ENCODE measurements around the gene ZBTB38.

Gene ZBTB38

DNA sequence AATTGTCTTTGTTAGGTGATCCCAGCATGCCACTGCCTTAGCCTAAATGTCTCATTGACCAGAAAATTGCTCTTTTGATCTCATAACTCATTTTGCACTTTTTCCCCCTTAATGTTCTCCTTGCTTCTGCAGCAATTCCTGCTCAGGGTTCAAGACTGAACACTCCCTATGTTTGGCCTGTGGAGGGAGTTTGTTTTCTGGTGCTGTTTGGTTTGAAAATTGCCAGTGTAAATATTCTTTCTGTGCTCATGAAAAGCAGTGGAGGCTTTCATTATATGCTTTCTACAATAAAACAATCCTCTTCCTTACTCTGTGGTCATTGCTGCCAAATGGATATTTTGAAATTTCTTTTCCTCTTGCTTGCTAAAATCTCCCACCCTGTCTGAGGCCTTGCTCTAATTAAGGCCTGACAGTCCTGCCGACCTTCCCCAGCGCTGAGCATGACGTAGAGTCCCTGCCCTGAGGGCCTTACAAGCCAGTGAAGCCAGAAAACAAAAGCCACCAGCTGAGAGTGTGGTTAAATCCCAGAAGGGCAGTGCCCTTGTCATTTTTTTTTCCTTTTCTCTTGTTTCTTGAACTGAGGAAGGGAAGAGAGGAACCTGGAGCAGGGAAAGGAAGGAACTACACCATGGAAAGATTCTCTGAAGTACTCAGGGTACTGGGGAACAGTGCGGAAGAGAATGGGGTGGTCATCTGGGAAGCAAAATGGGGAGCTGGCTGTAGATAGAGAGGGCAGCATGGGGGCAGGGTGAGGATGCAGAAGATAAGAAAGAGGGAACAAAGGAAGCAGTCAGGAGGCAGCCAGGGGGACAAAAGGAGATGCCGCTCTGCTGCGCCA, 24.8 kb downstream of the ZBTB38 start:
- Histone ChIP-seq H3K36me3 (ENCODE audit: insufficient read depth, low read length) (no peaks in the 10 kb centered on the region), H3K9ac (ENCODE audit: low read depth, low read length) (no peak overlapping the region), H3K4me1 (ENCODE audit: insufficient read depth, low read length) (peaks cover 25% of the 10 kb centered on the region), H3K9me3 (ENCODE audit: control insufficient read depth, insufficient read depth, low read length) (no peaks in the 10 kb centered on the region)

DNA sequence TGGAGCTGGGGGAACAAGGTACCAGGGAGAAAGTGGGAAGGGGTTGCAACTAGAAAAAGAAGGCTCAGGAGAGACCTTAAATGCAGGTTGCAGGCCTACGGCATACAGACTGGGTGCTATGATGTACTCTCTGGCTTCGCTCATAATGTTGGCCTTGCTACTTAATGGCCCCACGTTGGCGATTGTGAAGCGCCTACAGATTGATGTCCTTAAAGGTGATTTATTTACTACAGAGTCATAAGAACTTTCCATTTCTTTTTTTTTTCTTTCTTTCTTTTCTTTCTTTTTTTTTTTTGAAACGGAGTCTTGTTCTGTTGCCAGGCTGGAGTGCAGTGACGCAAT, 25.4 kb downstream of the ZBTB38 start:
- Histone ChIP-seq H3K4me1 (ENCODE audit: insufficient read depth, low read length) (peaks cover 24% of the 10 kb centered on the region), H3K9ac (ENCODE audit: low read depth, low read length) (no peak overlapping the region), H3K36me3 (ENCODE audit: insufficient read depth, low read length) (no peaks in the 10 kb centered on the region), H3K9me3 (ENCODE audit: control insufficient read depth, insufficient read depth, low read length) (no peaks in the 10 kb centered on the region)

DNA sequence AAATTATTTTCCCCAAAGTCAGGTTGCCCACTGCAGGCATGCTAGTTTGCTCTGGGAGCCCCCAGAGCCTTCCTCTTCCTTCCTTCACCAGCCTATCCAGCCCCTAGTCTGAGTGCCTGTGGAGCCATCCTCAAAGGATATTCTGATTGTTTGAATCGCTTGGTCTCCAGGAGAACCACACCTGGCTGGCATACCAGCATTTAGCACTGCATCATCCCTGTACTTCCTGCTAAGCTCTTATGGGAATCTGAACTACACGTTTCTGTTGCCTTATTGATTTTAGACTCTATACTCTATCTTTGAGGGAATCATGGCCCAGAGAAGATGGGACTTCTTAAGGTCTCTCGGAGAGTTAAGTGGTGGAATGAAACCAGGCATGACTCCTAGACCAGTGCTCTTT, 26.3 kb downstream of the ZBTB38 start:
- H3K9ac ChIP-seq (ENCODE audit: low read depth, low read length), result no peak overlapping the region
- H3K9me3 ChIP-seq (ENCODE audit: control insufficient read depth, insufficient read depth, low read length), result no peaks in the 10 kb centered on the region
- H3K4me1 ChIP-seq (ENCODE audit: insufficient read depth, low read length), result peaks cover 21% of the 10 kb centered on the region
- no peaks in the 10 kb centered on the region for H3K36me3 ChIP-seq (ENCODE audit: insufficient read depth, low read length)

DNA sequence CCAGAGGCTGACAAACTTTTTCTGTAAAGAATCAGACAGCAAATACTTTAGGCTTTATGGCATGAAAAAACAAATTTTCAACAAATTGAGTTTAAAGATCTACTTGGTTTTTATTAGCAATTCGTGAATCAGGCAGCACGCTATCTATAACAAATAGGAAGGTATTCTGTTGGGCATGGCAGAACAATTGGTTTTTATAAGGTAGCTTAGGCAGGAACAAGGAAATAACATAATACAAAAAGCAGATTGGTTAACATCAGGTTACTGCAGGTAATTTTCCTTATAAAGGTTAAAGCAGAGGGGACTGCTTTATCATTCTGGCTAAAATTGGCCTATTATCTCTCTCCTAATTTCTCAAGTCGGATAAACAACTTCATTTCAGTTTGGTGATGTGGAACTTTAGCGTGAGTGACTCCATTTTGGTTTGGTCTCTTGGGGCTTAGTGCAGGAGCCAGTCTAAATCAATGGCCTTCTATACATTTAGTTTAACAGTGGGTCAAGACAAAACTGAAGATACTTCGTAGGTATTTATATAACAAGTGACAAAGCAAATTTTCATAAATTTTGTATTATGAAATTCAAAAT, 26.8 kb downstream of the ZBTB38 start:
- H3K4me1 ChIP-seq (ENCODE audit: insufficient read depth, low read length), result peaks cover 21% of the 10 kb centered on the region
- H3K9me3 ChIP-seq (ENCODE audit: control insufficient read depth, insufficient read depth, low read length), result no peaks in the 10 kb centered on the region
- no peaks in the 10 kb centered on the region for H3K36me3 ChIP-seq (ENCODE audit: insufficient read depth, low read length)
- no peak overlapping the region for H3K9ac ChIP-seq (ENCODE audit: low read depth, low read length)

DNA sequence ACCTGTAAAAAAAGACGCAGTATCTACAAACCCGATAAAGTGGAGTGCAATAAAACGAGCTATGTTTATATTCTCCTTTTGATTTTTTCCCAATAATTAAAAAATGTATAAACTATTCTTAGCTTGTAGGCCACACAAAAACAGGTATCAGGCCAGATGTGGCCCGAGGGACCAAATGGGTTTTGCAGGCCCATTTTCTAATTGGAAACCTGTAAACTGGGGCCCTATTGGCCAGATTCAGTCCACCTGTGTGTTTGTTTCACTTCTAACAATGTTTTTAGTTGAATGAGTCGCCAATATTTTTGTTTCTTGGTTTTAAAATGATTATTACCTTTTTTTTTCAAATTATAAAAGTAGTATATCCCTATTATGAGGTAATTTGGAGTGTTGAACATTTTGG, 29.7 kb downstream of the ZBTB38 start:
- no peaks in the 10 kb centered on the region for H3K9me3 ChIP-seq (ENCODE audit: control insufficient read depth, insufficient read depth, low read length)
- H3K36me3 ChIP-seq (ENCODE audit: insufficient read depth, low read length), result no peaks in the 10 kb centered on the region
- H3K4me1 ChIP-seq (ENCODE audit: insufficient read depth, low read length), result peaks cover 18% of the 10 kb centered on the region
- H3K9ac ChIP-seq (ENCODE audit: low read depth, low read length), result no peak overlapping the region

DNA sequence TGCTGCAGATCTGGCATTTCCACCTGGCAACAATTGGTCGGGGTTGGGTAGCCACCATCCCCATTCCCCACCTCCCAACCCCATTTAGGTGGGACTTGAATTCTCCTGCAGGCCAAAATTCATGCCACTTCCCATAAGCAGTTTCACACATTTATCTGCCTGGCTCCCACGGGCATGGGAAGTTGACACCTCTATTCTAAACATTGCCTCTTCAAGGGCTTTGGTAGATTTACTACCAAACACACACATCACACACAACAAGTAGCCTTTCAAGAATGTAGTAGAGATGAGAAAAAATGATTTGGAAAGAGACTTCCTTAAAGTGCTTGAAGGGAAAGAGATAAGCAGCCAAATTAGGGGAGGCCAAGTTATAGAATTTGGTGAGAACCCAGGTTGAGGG, 30.9 kb downstream of the ZBTB38 start:
- Histone ChIP-seq H3K9me3 (ENCODE audit: control insufficient read depth, insufficient read depth, low read length) (no peaks in the 10 kb centered on the region), H3K9ac (ENCODE audit: low read depth, low read length) (no peak overlapping the region), H3K4me1 (ENCODE audit: insufficient read depth, low read length) (peaks cover 16% of the 10 kb centered on the region), H3K36me3 (ENCODE audit: insufficient read depth, low read length) (no peaks in the 10 kb centered on the region; the same call in 1 of the 2 replicates)

DNA sequence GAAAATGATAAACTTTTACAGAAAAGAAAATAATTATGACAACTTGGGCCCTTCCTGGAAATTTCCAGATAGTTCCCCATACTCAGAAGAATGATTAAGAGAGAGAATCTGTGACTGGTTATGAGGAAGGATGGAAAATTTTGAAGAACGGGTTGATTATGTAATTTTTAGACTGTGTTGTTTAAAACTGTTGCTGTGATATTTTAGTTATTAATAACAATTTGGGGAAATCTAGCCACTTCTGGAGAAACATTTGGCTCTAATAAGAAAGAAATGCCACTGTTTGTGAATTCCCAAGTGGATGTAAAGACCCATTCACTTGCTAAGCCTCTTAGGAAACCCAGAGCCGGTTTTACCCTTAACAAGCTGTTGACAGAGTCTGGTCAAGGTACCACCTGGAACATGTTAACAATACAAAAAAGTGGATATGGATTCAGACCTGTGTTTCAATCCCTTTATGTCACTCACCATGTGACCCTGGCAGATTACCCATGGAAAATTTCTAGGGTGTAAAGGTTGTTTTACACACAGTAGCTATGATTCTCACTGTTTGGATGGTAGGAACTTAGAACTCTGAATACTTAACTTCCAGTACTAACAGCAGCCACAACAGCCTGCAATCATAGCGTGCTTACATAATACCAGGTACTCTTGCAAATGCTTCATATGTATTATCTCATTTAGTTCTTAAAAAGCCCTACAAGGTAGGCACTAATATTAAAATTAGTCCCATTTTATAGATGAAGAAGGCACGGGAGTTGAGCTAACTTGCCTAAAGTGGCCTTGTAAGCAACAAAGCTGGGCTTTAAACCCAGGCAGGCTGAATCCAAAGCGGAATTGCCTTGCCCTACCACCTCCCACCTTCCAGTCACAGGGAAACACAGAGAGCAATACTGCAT, 32.0 kb downstream of the ZBTB38 start:
- Histone ChIP-seq H3K4me1 (ENCODE audit: insufficient read depth, low read length) (peaks cover 16% of the 10 kb centered on the region), H3K9ac (ENCODE audit: low read depth, low read length) (no peak overlapping the region), H3K9me3 (ENCODE audit: control insufficient read depth, insufficient read depth, low read length) (no peaks in the 10 kb centered on the region), H3K36me3 (ENCODE audit: insufficient read depth, low read length) (no peaks in the 10 kb centered on the region; the same call in 1 of the 2 replicates)

DNA sequence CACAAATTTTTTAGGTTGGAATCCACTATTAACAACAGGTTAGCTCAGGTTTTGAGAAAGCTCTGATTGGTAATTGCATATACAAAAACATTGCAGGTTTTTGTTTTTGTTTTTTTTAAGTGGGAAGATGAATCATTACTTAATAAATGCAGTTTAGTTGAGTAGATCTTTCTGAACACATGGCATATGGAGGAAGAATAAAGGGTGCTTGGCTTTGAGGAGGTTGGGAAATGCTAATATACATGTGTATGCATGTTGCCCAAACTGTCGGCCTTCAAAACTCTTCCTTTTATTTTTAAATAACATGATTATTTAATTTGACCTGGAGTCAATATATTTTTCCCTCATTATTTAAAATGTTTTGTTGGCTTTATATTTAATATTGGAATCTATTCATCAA, 32.8 kb downstream of the ZBTB38 start:
- Histone ChIP-seq H3K36me3 (ENCODE audit: insufficient read depth, low read length) (peaks cover 5% of the 10 kb centered on the region; the same call in 1 of the 2 replicates), H3K4me1 (ENCODE audit: insufficient read depth, low read length) (peaks cover 16% of the 10 kb centered on the region), H3K9me3 (ENCODE audit: control insufficient read depth, insufficient read depth, low read length) (no peaks in the 10 kb centered on the region), H3K9ac (ENCODE audit: low read depth, low read length) (no peak overlapping the region)

DNA sequence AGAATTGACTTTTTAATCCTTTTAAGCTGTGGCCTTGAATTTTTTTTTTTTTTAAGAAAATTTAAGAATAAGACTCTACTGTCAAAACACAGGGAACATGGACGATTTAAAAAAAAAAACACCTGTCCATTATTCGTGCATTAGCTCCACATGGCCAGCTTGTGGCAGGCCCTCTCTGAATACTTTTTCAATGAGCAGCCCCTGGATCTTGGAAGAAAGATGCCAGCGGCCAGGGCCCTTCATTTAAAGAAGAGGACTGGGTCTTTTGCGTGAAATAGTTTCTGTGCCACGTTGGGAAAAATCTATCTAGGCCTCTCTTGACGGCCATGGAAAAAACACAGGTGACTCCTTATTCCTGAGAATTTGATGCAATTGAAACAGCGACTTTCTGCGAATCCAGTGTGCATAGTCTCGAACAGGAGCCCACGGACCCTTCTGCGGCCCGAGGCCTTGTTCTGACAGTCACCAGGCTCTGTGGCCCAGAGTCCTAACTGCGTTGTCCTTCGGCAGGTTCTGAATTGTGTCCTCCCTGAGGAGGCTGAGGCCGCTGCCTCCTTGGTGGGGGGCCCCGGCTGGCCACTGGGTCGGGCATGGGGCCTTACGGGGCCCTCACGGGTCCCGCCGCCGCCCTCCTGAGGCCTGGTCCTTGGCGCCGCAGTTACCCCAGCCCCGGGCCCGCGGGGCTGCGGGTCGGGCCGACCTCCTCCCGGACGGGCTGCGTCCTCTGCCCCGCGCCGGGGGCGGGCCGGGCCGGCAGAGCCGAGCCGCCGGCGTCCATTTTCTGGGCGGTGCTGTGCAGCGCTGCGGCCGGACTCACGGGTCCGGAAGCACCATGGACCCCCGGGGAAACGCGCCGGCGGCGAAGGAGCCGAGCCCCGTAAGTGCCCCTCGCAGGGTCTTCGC, 33.5 kb downstream of the ZBTB38 start:
- Histone ChIP-seq H3K9ac (ENCODE audit: low read depth, low read length) (peak overlapping the region; percentile 61), H3K4me1 (ENCODE audit: insufficient read depth, low read length) (peaks cover 16% of the 10 kb centered on the region), H3K9me3 (ENCODE audit: control insufficient read depth, insufficient read depth, low read length) (no peaks in the 10 kb centered on the region), H3K36me3 (ENCODE audit: insufficient read depth, low read length) (peaks cover 7% of the 10 kb centered on the region; the same call in 1 of the 2 replicates)

DNA sequence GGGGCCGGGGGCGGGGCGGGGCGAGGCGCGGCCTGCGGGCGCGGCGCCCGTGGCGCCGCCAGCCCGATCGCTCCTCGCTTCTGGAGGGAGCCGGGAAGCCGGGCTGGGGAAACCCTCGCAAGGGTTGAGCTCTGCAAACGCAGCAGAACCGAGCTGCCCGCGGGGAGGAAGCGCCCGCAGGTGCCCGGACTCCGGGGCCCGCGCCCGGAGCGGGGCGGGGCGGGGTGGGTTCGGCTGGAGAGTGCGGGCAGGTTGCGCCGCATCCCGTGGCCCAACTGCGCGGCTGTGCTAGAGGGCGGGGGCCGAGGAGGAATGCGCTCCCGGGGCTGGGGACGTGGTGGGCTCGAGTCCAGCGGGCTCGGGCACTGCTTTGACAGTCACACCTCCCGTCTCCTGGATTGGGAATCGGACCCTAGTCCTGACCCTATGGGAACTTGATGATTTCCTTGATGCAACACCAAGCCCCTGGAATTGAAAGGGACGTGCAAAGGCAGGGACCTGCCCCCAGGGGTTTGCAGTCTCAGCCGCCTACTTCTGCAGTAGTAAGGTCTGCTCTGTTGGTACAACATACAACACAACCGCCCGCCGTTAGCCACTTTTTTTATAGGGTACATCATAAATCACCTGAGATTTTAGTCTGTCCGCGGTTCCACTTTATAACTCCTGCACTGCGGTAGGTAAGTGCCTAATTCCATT, 34.3 kb downstream of the ZBTB38 start:
- Histone ChIP-seq H3K4me1 (ENCODE audit: insufficient read depth, low read length) (peaks cover 16% of the 10 kb centered on the region), H3K9me3 (ENCODE audit: control insufficient read depth, insufficient read depth, low read length) (no peaks in the 10 kb centered on the region), H3K9ac (ENCODE audit: low read depth, low read length) (peak overlapping the region; percentile 61), H3K36me3 (ENCODE audit: insufficient read depth, low read length) (peaks cover 7% of the 10 kb centered on the region; the same call in 1 of the 2 replicates)

DNA sequence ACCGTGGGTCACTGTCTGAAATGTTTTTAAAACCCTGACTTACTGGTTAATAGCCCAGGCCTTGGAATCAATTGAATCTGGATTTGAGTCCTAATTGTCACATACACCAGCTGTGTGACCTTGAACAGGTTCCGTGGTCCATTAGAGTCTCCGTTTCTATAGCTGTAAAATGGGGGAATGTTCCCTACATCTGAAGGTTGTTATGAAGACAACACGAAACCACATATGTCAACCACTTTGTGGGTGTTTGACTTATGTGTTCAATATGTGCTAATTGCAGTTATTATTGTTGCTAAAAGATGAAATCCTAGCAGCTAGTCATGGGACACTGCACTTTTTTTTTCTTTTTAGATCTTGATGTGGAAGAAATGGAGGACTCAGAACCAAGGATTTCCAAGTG, 35.3 kb downstream of the ZBTB38 start:
- no peaks in the 10 kb centered on the region for H3K9me3 ChIP-seq (ENCODE audit: control insufficient read depth, insufficient read depth, low read length)
- peaks cover 7% of the 10 kb centered on the region; the same call in 1 of the 2 replicates for H3K36me3 ChIP-seq (ENCODE audit: insufficient read depth, low read length)
- no peak overlapping the region for H3K9ac ChIP-seq (ENCODE audit: low read depth, low read length)
- H3K4me1 ChIP-seq (ENCODE audit: insufficient read depth, low read length), result peaks cover 16% of the 10 kb centered on the region

DNA sequence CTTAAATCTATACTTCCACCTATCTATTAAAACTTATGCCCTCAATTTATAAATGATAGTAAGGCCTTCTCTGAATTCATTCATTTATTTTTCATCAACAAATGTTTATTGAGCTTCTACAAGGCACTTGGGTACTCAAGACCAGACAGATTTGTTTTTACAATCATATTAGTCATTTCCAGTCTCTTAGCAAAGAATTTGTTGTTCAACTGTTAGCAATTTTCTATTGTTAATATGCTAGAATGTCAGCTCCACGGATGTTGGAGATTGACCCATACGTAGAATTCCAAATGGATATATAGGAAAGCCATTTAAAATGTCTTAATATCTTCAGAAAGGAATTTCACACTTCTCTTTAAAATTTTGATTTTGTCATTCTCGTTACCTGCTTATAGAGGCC, 36.7 kb downstream of the ZBTB38 start:
- H3K9ac ChIP-seq (ENCODE audit: low read depth, low read length), result no peak overlapping the region
- no peaks in the 10 kb centered on the region for H3K9me3 ChIP-seq (ENCODE audit: control insufficient read depth, insufficient read depth, low read length)
- H3K36me3 ChIP-seq (ENCODE audit: insufficient read depth, low read length), result peaks cover 7% of the 10 kb centered on the region; the same call in 1 of the 2 replicates
- peaks cover 17% of the 10 kb centered on the region for H3K4me1 ChIP-seq (ENCODE audit: insufficient read depth, low read length)

DNA sequence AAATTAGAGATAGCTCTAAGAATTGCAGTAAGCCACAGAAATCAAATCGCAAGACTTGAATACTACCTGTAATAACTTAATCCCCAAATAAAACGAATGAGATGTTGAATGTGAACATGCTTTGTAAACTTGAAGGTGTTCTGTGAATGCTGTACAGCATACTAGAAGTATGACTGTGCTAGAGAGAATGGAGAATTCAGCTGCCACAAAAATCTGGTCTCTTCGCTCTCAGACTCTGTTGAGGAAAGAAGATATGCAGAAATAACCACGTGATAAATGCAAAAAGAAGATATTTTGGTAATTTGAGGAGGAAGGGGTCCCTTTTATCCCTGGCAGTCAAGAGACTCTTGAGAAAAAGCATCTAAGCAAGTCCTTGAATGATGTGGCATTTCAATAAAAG, 37.3 kb downstream of the ZBTB38 start:
- Histone ChIP-seq H3K36me3 (ENCODE audit: insufficient read depth, low read length) (peaks cover 7% of the 10 kb centered on the region; the same call in 1 of the 2 replicates), H3K9me3 (ENCODE audit: control insufficient read depth, insufficient read depth, low read length) (no peaks in the 10 kb centered on the region), H3K9ac (ENCODE audit: low read depth, low read length) (no peak overlapping the region), H3K4me1 (ENCODE audit: insufficient read depth, low read length) (peaks cover 19% of the 10 kb centered on the region)

All from ES-I3 (cell line).